ENCODE measurements around the gene MAML3.

The MAML3 gene

DNA sequence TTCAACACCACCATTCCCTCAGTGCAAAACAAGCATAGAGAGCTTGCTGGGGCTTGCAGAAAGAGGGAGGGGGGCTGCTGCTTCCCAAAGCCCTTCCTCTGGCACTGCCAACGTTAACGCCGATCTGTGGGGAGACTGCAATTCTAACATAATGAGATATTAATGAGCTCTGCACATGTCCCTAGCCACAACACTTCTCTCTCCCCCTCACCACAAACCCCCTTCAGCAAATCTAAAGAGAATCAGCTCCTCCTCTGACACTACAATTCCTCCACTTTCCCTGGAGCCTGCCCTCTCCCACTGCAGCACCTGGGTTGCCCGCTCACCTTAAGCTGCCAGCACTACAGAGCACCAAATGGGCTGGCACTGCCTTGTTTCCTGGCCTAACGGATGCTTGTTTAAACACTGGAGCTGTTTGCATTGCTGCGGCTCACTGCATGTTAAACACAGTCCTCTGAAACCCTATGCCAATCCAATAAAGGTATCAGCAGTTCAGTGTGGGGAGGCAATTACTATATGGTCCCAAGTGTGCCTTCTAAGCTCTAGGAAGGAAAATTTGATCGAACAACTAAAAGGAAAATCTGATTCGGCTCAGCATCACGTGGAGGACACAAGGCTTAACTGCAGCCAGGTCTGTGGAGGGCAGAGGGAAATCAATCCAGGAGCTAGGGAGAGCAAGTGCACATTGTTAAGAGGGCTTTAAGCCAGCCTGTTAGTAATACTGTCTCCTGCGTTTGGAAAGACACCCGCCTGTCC, 232.4 kb downstream of the MAML3 start:
- no peak for DNase-seq (ENCODE audit: low spot score)

DNA sequence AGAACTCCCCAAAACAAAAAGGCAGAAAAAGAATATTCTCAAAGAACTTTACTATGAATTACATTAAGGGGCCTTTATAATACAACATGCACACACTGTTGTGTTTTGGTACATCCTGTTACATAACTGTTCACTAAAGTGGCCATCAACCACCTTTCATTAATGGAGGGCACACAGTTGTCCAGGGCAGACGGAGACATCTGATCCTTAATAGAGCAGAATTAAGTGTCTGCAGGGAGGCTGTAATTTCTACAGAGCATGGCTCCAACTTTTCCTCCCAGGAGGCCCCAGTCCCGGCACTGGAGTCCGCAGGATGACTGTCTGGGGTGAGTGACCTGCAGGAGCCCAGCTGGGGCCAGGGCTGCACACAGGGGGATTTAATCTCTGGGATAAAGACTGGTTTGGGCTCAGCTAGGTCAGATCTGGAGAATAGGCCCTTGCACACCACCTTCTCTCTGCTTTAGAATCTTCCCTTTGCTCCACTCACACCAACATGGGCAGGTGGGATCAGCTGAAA, 233.4 kb downstream of the MAML3 start:
- no peak for DNase-seq (ENCODE audit: low spot score)

DNA sequence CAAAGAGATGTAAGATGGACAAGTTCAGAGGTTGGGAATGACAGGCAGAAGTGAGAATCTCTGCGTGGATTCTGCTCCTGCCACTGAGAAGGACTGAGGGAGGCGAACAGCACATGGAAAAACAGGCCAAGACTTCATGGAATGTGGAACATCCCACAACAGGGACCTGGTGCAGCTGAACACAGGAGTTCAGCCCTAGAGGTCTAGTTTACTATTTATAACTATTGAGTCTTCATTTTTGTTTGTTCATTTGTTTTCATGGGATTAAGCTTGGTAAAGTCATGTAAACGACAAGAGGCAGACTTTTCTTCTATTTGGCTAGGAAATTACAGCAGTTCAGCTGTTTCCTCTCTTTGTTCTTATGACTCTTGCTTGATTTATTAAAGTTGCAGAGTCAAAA, 234.5 kb downstream of the MAML3 start:
- DNase-seq (ENCODE audit: low spot score) = no peak

DNA sequence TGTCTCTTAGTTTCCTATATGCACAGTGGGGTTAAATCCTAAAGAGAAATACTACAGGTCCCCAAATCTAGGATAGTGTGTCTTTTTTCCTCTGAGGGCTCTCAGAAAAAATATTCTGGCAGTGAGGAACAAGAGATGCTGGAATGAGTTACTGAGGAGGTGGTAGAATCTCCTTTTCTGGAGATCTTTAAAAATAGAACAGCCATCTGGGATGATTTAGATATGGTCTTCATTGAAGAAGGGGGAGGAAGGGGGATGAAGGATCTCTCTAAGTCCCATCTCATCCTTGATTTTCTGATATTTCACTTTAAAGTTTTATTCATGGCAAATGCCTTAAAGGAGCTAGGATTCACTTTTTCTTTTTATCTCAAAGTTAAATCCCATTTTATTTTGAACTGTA, 235.0 kb downstream of the MAML3 start:
- DNase-seq (ENCODE audit: low spot score) = no peak

DNA sequence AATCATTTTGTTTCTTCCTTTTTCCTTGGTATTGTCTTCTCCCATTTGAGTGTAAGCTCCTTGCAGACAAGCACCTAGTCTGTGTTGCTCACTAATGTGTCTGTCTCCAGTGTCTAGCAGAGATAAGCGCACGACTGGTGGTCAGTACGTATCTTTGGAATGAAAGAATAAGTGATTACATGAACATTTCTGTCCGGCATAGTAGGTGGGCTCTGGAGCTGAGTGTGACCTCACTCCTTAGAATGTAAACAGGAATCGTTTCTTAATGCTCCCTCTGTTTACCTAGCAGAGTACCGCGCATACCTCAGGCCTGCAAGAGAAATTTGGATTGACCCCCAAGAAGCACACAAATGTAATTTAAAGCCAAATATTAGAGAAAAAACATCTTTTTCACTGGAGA, 235.4 kb downstream of the MAML3 start:
- DNase-seq (ENCODE audit: low spot score) = no peak

DNA sequence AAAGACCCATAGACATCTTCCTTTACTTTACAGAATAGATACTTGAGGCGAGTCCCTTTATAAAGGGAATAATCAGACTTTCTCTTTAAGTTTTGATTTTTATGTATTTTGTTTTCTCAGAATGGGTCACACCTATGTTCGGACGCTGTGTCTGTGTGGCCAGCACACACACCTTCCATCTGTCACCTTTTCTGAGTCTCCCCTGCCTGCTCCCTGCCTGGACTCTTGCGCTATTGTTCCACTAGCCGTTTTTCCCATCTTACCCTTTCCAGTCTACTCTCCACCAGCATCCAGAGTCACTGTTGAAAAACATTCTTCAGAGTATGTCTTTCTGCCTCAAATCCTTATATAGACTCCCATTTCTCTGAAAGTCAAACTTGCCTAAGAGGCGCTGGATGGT, 236.1 kb downstream of the MAML3 start:
- DNase-seq (ENCODE audit: low spot score) = no peak

DNA sequence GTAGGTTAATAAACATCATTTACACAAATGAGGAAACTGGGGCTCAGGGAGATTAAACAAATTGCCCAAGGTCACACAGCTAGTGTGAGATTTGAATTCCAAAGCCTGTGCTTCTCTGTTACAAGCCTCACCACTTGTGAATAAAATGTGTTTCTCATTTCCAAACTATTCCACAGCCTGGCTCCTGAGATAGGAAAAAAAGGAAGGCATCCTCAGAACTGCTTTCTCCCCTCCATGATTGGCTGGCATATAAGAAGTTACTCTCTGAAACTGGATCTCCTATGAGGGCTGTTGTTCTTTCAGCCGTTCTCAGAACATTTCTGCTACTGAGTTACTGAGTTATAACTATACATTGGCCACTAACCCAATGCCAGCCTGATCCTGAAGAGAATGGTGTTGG, 237.9 kb downstream of the MAML3 start:
- DNase-seq (ENCODE audit: low spot score) = no peak

DNA sequence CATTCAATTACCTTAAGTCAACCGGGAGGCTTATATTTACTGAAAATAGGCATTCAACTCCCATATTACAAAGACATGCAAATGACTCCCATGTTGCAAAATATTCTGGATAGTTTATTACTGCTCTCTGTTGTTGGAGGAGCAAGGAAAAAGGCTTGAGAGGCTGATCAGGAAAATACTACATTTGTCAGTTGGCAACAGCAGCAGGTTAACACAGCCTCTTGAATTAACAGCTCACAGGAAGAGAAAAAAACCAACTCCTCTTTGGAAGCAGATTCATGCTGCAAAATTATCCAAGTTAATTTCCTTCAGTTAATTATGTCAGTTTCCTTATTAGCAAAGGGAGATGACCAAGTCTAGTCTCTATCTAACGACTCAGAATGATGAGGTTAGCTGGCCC, 238.9 kb downstream of the MAML3 start:
- no peak for DNase-seq (ENCODE audit: low spot score)

DNA sequence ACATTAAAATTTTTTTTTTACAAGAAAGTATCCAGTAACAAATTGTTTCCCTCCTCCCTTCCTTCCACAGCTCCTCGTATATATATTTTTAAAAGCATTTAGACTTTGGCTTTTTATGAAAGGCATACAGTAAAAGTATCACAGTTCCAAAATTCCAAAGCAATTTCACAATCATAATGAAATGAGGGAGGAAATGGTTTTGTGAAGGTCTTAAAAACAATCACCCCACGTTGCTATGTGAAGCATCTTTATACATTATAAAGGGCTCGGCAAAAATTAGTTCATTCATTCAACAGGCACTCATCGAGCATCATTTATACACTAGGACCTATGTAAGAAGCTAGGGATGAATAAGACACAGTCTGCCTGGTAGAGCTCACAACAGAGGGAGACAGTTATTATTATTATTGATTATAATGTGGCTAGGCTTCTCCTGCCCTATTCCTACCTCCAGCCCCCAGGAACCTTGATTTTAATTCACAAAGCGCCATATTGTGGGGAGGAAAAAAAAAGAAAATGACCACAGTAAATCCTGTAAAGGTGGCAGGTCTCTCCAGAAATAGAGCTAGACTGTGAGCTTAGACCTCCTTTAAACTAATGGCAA, 239.9 kb downstream of the MAML3 start:
- DNase-seq (ENCODE audit: low spot score) = no peak

DNA sequence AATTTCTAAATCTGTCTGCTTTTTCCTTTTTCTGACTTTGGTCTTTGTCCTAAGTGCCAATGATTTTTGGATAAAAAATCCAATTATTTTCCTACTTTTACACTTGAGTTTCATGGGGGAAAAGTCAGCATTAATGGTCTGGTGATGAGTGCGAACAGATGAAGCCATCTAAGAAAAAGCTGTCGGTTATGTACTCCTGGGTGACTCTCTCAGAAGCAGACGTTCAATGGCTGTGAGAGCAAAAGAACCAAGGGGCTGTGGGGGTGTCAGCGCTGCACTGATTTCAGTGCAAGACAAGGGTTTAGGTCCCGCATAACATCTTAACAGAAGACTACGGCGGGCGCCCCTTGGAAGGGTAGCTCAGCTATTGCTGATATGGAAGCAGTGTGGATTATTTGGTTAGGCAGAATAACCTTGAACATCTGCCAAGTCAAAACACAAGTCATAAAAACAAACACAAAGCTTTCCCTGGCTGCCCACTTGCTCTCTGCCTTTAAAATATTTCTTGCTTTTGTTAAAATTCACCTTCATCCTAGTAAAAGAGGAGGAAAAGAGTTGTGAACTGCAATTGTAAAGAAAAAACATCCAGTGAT, 240.5 kb downstream of the MAML3 start:
- no peak for DNase-seq (ENCODE audit: low spot score)

DNA sequence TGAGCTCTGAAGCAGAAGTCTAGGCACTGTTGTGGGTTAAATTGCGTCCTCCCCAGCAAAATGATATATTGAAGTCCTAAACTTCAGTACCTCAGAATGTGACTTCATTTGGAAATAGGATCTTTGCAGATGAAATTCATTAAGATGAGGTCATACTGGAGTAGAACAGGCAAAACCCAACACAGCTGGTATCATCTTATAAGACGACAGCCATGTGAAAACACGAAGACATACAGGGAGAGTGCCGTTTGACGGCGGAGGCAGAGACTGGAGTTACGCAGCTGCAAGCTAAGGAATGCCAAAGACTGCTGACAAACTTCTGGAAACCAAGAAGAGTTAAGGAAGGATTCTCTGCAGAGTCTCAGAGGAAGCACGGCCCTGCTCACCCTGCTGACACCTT, 241.5 kb downstream of the MAML3 start:
- no peak for DNase-seq (ENCODE audit: low spot score)

DNA sequence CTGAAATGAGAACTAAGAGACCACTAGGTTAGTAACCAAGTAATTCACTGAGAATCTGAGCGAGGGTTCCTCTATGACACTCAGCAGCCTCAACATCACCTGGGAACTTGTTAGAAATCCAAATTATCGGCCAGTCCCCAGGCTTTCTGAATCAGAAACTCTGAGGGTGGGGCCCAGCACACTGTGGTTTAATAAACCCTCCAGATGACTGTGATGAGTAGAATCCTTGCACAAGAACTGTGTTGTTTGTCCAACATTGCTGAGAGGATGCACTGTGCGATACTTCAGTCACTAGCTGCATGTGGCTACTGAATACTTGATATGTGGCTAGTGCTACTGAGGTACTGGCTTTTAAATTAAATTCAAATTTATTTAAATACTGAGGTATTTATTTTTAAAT, 243.9 kb downstream of the MAML3 start:
- no peak for DNase-seq (ENCODE audit: low spot score)

DNA sequence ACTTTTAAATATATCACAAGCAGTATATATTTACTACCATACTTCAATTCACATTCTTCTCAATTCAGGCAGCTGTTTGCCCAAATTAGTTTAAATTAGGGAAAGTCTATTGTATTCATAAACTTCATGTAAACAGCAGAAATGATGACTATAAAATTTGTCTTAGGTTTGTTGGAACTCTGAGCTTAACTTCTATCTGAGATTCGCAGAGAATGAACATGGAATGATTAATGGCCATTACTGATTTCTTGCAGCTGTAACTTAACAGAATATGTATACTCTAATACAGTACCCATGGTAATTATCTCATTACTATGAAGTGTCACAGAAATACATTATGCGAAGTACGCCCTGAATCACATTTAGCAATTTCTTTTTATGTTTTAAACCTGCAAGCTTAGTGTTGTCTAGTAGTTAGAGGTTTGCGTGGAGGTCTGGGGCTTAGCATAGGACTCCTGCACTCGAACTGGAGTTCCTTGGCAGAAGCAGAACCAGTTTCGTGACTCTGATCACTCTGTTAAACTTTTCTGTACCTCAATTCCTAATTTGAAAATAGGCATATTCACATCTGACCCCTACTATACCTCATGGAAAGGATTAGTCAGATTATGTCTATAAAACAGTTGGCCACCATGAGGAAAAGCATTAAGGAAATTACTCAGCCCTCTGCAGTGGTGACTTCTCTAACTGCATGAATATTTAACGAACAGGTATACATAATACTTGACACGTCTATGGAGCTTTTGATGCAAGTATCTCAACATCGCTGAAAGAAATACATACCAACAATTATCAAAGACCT, 245.1 kb downstream of the MAML3 start:
- DNase-seq (ENCODE audit: low spot score) = no peak

DNA sequence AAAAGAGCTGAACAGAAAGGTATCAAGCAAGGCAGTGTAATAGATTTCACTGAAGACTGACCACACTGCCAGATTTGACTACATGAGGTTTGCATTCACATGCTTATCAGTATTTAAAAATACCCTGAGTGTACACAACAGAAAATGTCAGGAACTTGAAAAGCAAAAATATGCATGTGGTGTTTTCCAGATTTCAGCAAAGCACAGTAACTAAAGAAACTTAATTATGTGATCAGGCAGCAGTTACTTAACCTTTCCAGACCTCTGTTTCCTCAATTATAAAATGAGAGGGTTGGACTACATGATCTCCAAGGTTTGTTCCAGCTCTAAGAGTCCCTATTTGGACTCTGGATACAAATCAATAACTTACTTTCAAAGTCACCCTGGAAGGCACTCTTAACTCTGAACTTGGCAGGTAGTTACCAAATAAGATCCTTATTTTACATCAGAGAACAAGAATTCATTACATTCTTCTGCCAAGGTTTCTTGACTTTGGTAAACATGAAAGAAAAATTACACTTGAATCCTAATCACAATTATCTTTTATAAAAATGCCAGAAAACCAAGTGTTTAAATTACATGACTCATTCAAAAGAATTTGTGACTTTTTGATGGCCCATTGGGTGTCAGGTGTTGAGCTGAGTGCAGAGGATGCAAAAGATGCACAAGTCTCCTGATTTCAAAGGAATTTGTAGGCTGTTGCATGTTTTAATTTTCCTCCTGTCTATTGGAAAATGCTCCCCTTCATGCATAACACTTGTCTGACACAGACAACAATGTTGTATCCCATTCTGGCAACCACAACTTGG, 246.8 kb downstream of the MAML3 start:
- no peak for DNase-seq (ENCODE audit: low spot score)

DNA sequence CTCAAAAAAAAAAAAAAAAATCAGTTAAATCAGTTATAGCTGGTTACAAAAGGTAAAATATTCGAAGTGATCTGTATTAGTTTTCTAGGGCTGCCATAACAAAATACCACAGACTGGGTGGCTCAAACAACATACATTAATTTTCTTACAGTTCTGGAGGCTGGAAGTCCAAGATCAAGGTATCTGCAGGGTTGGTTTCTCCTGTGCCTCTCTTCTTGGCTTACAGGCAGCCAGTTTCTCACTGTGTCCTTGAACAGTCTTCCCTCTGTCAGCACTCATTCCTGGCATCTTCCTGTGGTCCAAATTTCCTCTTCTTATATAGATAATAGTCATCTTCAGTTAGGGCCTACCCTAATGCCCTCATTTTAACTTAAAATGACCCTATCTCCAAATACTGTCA, 248.5 kb downstream of the MAML3 start:
- no peak for DNase-seq (ENCODE audit: low spot score)

DNA sequence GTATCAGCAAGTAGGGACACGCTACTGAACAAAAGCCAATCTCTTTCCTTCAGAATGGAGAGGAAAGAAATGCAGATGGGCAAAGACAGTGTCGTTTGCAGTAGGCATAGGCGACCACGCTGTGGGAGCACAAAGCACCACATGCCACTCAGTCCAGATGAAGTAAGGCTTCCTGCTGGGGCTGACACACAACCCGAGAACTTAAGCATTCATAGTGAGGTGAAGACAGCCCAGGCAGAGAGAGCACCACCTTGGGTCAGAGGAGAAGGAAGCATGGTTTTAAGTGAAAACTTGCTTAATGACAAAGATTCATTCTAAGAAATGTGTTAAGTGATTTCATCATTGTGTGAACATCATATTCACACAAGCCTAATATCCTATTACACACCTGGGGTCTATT, 249.6 kb downstream of the MAML3 start:
- DNase-seq (ENCODE audit: low spot score) = no peak

DNA sequence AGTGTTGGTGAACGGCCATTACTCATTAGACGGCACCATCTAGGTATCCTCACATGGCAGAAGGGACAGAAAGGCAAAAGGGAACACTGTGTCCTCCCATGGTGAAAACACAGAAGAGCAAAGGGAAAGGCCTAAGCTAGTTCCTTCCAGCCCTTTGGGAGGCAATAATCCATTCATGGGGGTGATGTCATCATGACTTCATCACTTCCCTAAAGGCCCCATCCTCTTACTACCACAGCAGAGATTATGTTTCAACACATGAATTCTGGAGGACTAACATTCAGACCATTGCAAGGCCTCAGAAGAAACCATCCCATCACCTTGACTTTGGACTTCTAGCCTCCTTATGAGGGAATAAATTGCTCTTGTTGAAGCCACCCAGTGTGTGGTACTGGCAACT, 250.1 kb downstream of the MAML3 start:
- DNase-seq (ENCODE audit: low spot score) = no peak

DNA sequence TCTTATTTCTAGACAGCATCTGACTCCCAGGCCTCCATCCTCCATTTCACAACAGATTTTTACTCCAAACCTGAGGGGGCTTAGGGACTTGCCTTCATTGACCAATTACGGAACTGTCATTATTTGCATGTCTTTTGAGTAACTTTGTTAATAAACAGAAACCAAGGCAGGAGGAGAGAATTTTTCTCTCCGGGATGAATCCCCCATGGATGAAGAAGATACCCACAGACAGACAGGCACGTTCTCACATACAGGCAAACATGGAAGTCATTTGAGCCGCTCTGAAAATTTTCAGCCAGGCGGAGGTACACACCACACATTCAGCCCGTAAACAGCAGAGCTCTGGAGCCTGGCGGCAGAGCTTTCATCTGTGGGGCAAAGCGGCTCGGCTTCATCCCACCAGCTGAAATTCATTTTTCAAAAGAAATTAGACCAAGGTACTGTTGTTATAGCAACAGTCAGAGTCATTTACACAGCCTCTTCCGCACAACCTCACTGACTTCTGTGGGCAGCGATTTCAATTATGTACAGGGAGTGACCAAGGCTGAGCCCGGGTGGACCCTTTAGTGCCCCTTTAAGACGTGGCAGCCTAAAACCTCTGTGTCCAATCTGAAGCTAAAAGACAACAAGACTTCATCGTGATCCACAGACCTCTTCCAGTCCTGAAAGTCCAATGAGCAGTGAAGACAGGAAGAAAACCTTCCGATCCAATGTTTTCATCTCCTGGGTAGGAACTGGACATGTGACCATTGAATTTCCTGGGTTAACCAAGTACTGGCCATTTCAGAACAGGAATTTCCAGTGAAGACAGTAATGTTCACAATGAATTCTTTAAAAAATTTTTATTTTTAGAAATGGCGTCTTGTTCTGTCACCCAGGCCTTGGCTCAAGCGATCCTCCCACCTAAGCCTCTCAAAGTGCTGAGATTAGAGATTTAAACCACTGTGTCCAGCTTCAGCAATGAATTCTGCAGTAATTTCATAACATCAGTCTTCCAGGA, 251.4 kb downstream of the MAML3 start:
- DNase-seq (ENCODE audit: low spot score) = no peak

DNA sequence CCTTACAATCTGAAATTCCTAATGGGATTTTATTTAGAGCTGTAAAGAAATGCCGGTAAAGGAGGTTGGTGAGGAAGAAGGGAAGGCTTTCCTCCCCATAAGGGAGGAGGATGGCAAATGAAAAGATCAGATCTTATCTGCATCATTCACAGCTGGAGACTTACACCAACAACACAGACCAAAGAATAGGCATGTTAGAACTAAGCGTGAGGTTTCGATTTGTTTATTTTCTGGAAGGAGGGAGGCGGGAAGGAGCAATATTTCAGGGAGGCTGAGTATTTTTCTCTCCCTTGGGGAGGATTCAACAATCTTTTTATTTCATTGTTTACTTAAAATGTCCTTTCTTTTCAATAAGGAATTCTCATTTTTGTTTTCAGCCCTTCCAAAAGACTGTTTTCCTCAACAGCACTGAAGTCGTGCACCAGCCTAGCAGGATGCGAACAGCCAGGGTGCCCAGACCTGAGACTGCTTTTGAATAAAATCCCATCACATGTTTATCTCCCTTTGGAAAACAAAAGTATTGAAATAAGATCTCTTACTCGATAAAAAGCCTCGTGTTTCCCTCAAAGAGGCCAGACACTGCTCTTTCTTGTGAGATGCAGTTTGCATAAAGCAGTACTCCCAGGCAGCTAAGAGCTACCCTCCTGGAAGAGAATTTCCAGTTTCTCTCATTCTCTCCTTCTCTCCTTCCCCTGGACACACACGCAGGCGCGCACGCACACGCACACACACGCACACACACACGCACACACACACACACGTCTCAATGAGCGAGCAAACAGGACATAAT, 252.3 kb downstream of the MAML3 start:
- no peak for DNase-seq (ENCODE audit: low spot score)

DNA sequence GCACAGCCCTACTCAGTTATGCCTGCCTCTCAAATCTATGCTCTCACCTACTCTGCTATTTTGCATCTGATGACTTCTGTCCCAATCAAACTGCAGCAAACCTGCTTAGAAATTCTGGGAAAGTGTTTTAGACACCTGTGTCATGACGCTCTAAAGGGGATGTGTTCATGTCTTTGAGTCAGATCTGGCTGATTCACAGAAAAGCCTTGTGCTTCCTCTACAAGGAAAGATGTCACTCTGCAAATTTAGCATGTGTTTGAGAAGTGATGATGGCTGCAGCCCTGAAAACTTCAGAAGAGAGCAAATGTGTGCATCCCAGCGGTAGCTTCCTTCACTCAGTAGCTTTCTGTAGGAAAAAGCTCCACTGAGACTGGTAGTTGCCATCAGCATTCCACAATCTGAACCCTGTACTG, 253.0 kb downstream of the MAML3 start:
- DNase-seq (ENCODE audit: low spot score) = no peak

Measured in hematopoietic multipotent progenitor cell treated with erythropoietin and hydrocortisone succinate and interleukin-3 and kit ligand, for 15 days (in vitro differentiated cells).